ENCODE measurements around the gene SLC6A16.

- TF ChIP-seq CTCF (IDR thresholded peaks at IDR 0.05; ENCODE audit: insufficient read depth, low read length, poor library complexity, severe bottlenecking) (no peak), EZH2phosphoT487 (conservative IDR thresholded peaks at IDR 0.05; ENCODE audit: low read length) (no peak)
Measured at GRCh38 chr19:49355909-49356353, 30.9 kb upstream of the SLC6A16 start.

Data from SU-DHL-6 (cell line).